ENCODE data around the gene CBX4. TPM values are rescaled to one million over a fixed set of nuclear protein-coding genes. Genes with fewer than 3 reads are reported as not detected.

The CBX4 gene
- total and polyA plus RNA-seq, 2 of the 13 experiments (the other 11 are each of a cell fraction or from before 2014, with no cell fraction given) = 25.8 to 50.8 TPM

GRCh38 chr17:79831265-79832217 is 7.7 kb downstream of the CBX4 start (continued):
- peak; percentile 78 for TF ChIP-seq SPEN (CRISPR knock-in tag; IDR thresholded peaks at IDR 0.05; ENCODE audit: low read depth)
- TF ChIP-seq ZMYM4 (CRISPR knock-in tag; IDR thresholded peaks at IDR 0.05) = peak; percentile 57; the same call in 1 of the 2 replicates
- TF ChIP-seq ZNF264 (CRISPR knock-in tag; IDR thresholded peaks at IDR 0.05) = no peak
- no peak for TF ChIP-seq ATF6 (CRISPR knock-in tag; conservative IDR thresholded peaks at IDR 0.05)
- TF ChIP-seq SCMH1 (CRISPR knock-in tag; IDR thresholded peaks at IDR 0.05; ENCODE audit: borderline replicate concordance) = no peak
- TF ChIP-seq, protein P1, sequence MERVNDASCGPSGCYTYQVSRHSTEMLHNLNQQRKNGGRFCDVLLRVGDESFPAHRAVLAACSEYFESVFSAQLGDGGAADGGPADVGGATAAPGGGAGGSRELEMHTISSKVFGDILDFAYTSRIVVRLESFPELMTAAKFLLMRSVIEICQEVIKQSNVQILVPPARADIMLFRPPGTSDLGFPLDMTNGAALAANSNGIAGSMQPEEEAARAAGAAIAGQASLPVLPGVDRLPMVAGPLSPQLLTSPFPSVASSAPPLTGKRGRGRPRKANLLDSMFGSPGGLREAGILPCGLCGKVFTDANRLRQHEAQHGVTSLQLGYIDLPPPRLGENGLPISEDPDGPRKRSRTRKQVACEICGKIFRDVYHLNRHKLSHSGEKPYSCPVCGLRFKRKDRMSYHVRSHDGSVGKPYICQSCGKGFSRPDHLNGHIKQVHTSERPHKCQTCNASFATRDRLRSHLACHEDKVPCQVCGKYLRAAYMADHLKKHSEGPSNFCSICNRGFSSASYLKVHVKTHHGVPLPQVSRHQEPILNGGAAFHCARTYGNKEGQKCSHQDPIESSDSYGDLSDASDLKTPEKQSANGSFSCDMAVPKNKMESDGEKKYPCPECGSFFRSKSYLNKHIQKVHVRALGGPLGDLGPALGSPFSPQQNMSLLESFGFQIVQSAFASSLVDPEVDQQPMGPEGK (CRISPR knock-in tag; IDR thresholded peaks at IDR 0.05) = peak; percentile 93
- TF ChIP-seq, protein P2, sequence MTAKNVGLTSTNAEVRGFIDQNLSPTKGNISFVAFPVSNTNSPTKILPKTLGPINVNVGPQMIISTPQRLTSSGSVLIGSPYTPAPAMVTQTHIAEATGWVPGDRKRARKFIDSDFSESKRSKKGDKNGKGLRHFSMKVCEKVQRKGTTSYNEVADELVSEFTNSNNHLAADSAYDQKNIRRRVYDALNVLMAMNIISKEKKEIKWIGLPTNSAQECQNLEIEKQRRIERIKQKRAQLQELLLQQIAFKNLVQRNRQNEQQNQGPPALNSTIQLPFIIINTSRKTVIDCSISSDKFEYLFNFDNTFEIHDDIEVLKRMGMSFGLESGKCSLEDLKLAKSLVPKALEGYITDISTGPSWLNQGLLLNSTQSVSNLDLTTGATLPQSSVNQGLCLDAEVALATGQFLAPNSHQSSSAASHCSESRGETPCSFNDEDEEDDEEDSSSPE (CRISPR knock-in tag; IDR thresholded peaks at IDR 0.05) = 0 out of 2 replicates have a peak, but pooled peaks have one; percentile 5
- peak; percentile 32; the same call in 1 of the 2 replicates for TF ChIP-seq TOPORS (CRISPR knock-in tag; IDR thresholded peaks at IDR 0.05)
- TF ChIP-seq ZMAT5 (CRISPR knock-in tag; IDR thresholded peaks at IDR 0.05; ENCODE audit: borderline replicate concordance, low read depth) = no peak
- TF ChIP-seq ZBED4 (CRISPR knock-in tag; IDR thresholded peaks at IDR 0.05; ENCODE audit: borderline replicate concordance) = no peak
- TF ChIP-seq ZNF24 (IDR thresholded peaks at IDR 0.05) = no peak
- no peak; the same call in 1 of the 2 replicates for TF ChIP-seq MYC (CRISPR knock-in tag; IDR thresholded peaks at IDR 0.05; ENCODE audit: borderline replicate concordance)
- TF ChIP-seq ZNF747 (CRISPR knock-in tag; IDR thresholded peaks at IDR 0.05; ENCODE audit: borderline replicate concordance) = 0 out of 2 replicates have a peak, but pooled peaks have one; percentile 16
- peak; percentile 80; the same call in 1 of the 2 replicates for TF ChIP-seq ZNF788 (CRISPR knock-in tag; IDR thresholded peaks at IDR 0.05; ENCODE audit: borderline replicate concordance)
- no peak; the same call in 1 of the 2 replicates for TF ChIP-seq ZNF331 (CRISPR knock-in tag; IDR thresholded peaks at IDR 0.05)
- no peak for TF ChIP-seq ZNF496 (CRISPR knock-in tag; IDR thresholded peaks at IDR 0.05; ENCODE audit: insufficient replicate concordance)
- no peak for TF ChIP-seq SMAD9 (CRISPR knock-in tag; IDR thresholded peaks at IDR 0.05)
- TF ChIP-seq ZNF644 (CRISPR knock-in tag; IDR thresholded peaks at IDR 0.05; ENCODE audit: low read depth) = no peak
- TF ChIP-seq MEIS2 (CRISPR knock-in tag; IDR thresholded peaks at IDR 0.05) = peak; percentile 69; the same call in 1 of the 2 replicates
